ENCODE data around the gene PPEF1. TPM values are rescaled to one million over a fixed set of nuclear protein-coding genes. Genes with fewer than 3 reads are reported as not detected.

PPEF1 gene
- total and polyA plus RNA-seq, 12 donors, result 0.29 to 3.6 (median 0.48) TPM; not detected in 4

GRCh38 chrX:18748499-18748898 is 41.1 kb downstream of the PPEF1 start:
- H3K9me3 ChIP-seq (replicated peaks in 1 of 3), result no peaks in the 10 kb centered on the region
- 62 to 86% (median 64%) methylated on average over 1 to 2 of the region's 2 CpGs for WGBS, 4 donors
- intact Hi-C loops (cut with DNase I), result no loop called here
- H3K27ac ChIP-seq, result no peak overlapping the region
- no peaks in the 10 kb centered on the region for H3K4me1 ChIP-seq (replicated peaks in 1 of 2)
- no peaks in the 10 kb centered on the region for H3K36me3 ChIP-seq (replicated peaks in 1 of 2)
- TF ChIP-seq CTCF (IDR thresholded peaks at IDR 0.05) (no peak), POLR2A (IDR thresholded peaks at IDR 0.05) (no peak)
- no peak for DNase-seq
- H3K4me3 ChIP-seq, result no peak overlapping the region
- no peaks in the 10 kb centered on the region for H3K27me3 ChIP-seq

GRCh38 chrX:18753631-18754030 is 46.2 kb downstream of the PPEF1 start:
- intact Hi-C loops (cut with DNase I), result no loop called here
- H3K27me3 ChIP-seq, result no peaks in the 10 kb centered on the region
- DNase-seq, result no peak
- WGBS, 4 donors, result 83 to 91% (median 87%) methylated on average over 2 of the region's 2 CpGs
- no peaks in the 10 kb centered on the region for H3K9me3 ChIP-seq (replicated peaks in 1 of 3)
- no peaks in the 10 kb centered on the region for H3K36me3 ChIP-seq (replicated peaks in 1 of 2)
- no peak overlapping the region for H3K4me3 ChIP-seq
- no peak for TF ChIP-seq CTCF (IDR thresholded peaks at IDR 0.05)
- TF ChIP-seq POLR2A (IDR thresholded peaks at IDR 0.05), result no peak
- no peak overlapping the region for H3K27ac ChIP-seq
- no peaks in the 10 kb centered on the region for H3K4me1 ChIP-seq (replicated peaks in 1 of 2)

GRCh38 chrX:18755651-18756050 is 48.2 kb downstream of the PPEF1 start:
- peak in 2 of 7 donors; percentile 15 to 23 for DNase-seq
- 47 to 67% (median 52%) methylated on average over 4 of the region's 4 CpGs for WGBS, 4 donors
- no peak for TF ChIP-seq CTCF (IDR thresholded peaks at IDR 0.05)
- no peak for TF ChIP-seq POLR2A (IDR thresholded peaks at IDR 0.05)
- Histone ChIP-seq H3K4me3 (no peak overlapping the region), H3K27me3 (peaks cover 15% of the 10 kb centered on the region), H3K36me3 (replicated peaks in 1 of 2) (no peaks in the 10 kb centered on the region), H3K9me3 (replicated peaks in 1 of 3) (no peaks in the 10 kb centered on the region), H3K27ac (no peak overlapping the region), H3K4me1 (replicated peaks in 1 of 2) (no peaks in the 10 kb centered on the region)
- intact Hi-C loops (cut with DNase I), result no loop called here

- intact Hi-C loops (cut with DNase I), result no loop called here
- H3K27ac ChIP-seq, result no peak overlapping the region
- H3K9me3 ChIP-seq (replicated peaks in 1 of 3), result no peaks in the 10 kb centered on the region
- H3K36me3 ChIP-seq (replicated peaks in 1 of 2), result no peaks in the 10 kb centered on the region
- TF ChIP-seq CTCF (IDR thresholded peaks at IDR 0.05) (no peak), POLR2A (IDR thresholded peaks at IDR 0.05) (no peak)
- H3K4me1 ChIP-seq (replicated peaks in 1 of 2), result no peaks in the 10 kb centered on the region
- no peak for DNase-seq
- WGBS, 4 donors, result 61 to 89% (median 77%) methylated on average over 10 to 11 of the region's 11 CpGs
- H3K4me3 ChIP-seq, result no peak overlapping the region
- peaks cover 15% of the 10 kb centered on the region for H3K27me3 ChIP-seq
Observed at GRCh38 chrX:18757956-18758932, 50.8 kb downstream of the PPEF1 start.
